Left cardiac atrium (tissue), 4 donors: ENCODE results near the gene NUTM1. TPM values are rescaled to one million over a fixed set of nuclear protein-coding genes. Genes with fewer than 3 reads are reported as not detected.
A peak's percentile ranks its signal among the peaks of the same experiment; 100 is the strongest.
"Not testable (repeated sequence)": the region's sequence is repeated elsewhere in the genome, so short reads cannot be mapped to it uniquely, and the experiment has no call there.

Experiments used
- ATAC-seq, 2 donors: fragments of 200-7000 bp; cut with Tn5 transposase; one replicate each; pipeline ENCODE4 v1.9.1; 2020; ENCODE audit warnings: mild to moderate bottlenecking in 2 of 2, moderate library complexity in 2 of 2
- DNase-seq: peaks from one replicate; pipeline ENCODE4 v3.0.0-alpha.2; 2020
- intact Hi-C, 2 donors: fragments of 100-400 bp; cut with DNase I; formaldehyde crosslinking; loops; one replicate each; pipeline versions ENCODE4 v1.14.1 to v1.15.1; 2022 to 2023
- total RNA-seq, 2 donors: library from RNA; stranded (reverse); fragmentation: NEBNext Ultra II Directional; extraction: Animal tissue kit (Norgen Biotek cat#: 25700); gene quantifications; one replicate each; pipeline ENCODE4 v1.2.1, GENCODE V29; 2021
- donor health status: DM: no; HTN: yes; CAD: no.
- donor health status: DM: no; HTN: yes; CAD: no; lungs with severe emphysema.
- donor health status: DM: yes; HTN: yes; CAD: no.
- donor health status: Dilated cardiomyopathy.

Gene NUTM1
- total RNA-seq, 2 donors from 2014 or later = not detected

DNA sequence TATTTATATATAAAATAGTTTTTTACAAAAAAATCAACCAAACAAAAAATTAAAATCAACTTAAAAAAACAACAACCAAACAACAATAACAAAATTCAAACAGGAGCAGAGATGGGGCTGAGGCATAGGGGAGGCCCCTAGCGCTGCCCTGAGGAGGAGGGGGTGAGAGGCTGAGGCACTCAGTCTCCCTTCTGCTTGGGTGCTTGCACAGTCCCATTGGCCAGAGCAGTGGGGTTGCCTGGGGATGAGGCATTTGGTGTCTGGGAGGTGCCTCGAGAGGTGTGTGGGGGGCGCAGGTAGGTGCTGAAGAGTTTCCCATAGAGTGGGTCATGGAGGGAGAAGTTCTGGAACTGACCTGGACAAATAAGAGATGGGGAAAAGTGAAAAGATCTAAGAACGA lies 15.8 kb downstream of the NUTM1 start:
- DNase-seq (no peak), ATAC-seq (no peak)
- intact Hi-C loops = no loop called here

DNA sequence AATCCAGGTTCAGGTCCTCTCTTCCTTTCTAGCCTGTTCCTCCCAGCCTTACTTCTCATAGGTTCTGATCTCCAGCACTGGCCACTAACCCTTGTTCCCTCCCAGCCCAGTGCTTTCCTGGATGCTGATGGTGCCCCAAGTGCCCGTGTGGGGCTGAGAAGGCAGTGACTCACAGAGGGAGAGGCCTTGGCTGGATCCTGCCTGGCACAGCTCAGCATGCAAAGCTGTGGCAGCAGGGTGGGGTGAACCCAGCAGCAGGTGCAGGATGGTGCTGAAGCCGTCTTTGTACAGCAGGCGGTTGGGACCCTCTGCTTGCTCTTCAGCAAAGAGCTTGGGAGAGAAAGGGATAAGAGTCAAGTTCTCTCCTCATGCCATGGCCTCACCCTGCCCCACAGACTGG lies 16.3 kb downstream of the NUTM1 start:
- DNase-seq (no peak), ATAC-seq (no peak)
- intact Hi-C loops = no loop called here

DNA sequence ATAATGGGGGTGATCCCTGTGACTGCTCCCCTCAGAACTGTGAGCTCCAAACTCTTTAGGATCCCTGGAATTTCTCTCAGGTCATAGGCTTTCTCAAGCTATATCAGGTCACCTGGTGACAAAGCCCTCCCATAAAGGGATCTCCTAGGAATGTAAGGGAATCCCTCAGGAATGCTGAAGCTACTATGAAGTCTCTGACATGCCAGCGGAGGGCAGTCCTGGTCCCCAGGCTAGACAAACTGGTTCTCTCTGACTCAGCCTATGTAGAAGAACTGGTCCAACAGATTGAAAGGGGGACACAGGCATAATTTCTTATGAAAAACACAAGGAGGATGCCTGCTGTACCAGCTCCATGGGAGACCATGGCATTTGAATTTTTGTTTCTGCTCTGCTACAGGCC lies 17.2 kb downstream of the NUTM1 start:
- ATAC-seq (no peak), DNase-seq (no peak)
- intact Hi-C loops = loop anchor here in 1 of 2 donors (10.0 kb wide), 1 partner anchor 255 kb away; the partner anchor contains the start of genes EMC7 and PGBD4

DNA sequence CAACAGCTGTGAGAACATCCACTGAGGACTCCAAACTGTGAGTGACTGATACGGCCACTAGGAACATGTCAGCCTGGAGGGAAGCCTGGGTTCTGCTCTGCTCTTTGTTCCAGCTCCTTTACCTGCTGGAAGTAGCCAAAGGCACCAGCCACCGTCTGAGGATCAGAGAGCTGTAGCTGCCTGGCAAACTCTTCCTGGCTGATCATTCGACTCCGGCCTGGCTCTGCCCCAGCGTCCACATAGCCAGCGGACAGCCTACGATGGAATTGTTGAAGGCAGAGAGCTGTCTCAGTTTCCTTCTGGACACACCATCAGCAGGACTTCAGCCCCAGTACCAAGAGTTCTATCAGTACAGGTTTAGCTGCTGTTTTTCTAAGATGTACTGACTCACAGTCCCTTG lies 18.2 kb downstream of the NUTM1 start:
- DNase-seq = no peak
- ATAC-seq = no peak
- intact Hi-C loops = loop anchor here in 1 of 2 donors (10.0 kb wide), 1 partner anchor 256 kb away; the partner anchor contains the start of genes EMC7 and PGBD4

DNA sequence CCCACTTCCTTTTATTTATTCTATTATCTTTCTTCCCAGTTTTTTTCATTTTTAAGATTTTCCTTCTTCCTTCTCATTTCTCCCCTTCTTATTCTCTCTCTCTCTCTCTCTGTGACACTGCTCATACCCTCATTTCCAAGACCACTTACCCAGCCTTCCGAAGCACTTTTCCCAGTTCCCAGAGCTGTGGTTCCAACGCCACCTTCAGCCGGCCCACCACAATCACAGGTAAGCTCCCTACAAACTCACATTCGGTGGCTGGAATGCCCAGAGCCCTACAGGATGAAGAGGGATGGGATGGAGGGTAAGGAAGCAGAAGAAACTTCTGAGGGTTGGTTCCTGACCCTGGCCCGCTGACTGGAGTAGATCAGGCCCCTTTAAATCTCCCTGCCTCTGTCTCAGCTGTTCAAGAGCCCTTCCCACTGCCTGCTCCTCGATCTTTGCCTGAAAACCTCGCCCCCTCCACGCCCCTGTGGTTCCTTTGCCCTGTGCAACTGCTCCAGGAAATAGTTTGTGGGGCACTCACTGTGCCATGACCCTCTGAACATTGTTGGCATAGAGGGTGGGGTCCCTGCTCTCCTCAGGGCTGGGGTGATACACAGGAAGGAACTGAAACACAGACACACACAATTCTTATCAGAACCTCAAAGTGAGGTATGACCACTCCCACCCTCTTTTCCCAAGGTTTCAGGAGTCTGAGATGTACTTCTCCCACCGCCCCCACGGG lies 19.1 kb downstream of the NUTM1 start:
- intact Hi-C loops = loop anchor here in 1 of 2 donors (10.0 kb wide), 1 partner anchor 257 kb away; the partner anchor contains the start of genes EMC7 and PGBD4
- ATAC-seq (no peak), DNase-seq (peak; percentile 50)

DNA sequence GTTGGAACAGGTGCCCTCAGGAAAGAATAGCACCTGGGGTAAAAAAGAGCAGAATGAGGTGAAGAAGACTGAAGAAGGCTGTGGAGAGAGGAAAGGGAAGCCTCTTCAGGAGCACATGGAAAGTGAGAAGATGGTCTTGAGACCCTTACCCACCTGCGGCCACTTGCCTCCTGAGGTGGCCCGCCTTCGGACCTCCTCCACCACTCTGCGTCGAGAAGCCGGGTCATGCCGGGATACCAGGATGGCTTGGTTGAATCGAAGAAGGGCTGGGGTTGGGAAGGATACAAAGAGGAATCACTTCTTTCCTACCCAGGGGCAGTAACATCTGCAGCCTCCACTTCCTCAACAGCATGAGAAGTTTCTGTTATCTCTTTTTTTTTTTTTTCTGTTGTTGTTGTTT lies 20.9 kb downstream of the NUTM1 start:
- intact Hi-C loops = loop anchor here in 1 of 2 donors (10.0 kb wide), 1 partner anchor 259 kb away; the partner anchor contains the start of genes EMC7 and PGBD4
- no peak for DNase-seq
- ATAC-seq = no peak

DNA sequence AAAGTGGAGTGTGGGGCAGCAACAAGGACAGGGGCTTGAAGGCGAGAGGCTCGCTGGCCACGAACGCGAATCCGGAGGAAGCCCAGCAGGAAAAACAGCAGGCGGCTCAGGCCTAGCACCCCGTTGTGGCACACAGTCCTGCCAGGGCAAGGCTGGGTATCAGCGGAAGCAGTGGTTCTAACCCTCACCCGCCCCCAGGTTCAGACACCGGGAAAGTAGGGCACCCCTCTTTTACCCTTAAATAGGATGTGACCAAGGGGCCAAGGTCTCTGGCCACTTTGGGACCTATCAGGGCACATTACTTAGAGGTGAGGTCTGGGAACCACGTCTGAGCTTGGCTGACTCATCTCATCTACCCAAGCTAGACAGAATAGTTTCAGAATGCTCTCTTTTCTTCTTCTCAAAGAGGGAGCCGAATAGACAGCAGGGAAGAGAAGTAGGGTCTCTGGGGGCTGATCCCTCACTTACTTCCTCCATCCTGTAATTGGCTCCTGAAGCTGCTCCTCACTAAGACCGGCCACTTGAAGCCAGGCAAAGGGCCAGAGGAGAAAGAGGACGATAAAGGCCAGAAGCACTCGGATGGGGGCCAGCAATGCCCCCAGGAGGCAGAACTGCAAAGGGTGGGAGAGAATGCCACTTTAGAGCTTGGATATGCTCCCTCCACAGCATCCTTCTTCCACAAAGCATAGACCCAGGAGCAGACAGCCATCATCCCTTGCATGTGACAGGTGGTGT lies 22.1 kb downstream of the NUTM1 start:
- DNase-seq = peak; percentile 56
- ATAC-seq = no peak
- intact Hi-C loops = loop anchor here in 1 of 2 donors (5.0 to 10.0 kb wide), 2 partner anchors 123 to 260 kb away; partner anchors contain the start of genes EMC7 and PGBD4

DNA sequence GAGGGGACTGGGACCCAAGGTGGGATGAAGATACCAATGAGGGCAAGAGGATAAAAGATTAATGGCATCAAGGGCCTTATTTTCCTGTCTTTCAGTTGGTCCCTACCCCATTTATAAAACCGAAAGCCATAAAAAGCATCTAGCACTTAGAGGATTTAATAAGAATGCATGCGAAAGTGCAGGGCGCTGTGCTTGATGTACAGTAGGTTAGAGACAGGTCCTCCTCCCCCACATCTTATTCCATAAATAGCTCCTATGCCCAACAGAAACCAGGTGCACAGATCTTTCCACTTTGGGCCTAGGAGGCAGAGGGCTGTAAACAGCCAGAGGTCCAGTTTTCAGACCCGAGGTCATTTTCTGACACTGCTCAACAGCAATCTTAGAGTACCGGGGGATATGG lies 22.7 kb downstream of the NUTM1 start:
- ATAC-seq (no peak), DNase-seq (no peak)
- intact Hi-C loops = loop anchor here in 1 of 2 donors (5.0 to 10.0 kb wide), 2 partner anchors 124 to 261 kb away; partner anchors contain the start of genes EMC7 and PGBD4

DNA sequence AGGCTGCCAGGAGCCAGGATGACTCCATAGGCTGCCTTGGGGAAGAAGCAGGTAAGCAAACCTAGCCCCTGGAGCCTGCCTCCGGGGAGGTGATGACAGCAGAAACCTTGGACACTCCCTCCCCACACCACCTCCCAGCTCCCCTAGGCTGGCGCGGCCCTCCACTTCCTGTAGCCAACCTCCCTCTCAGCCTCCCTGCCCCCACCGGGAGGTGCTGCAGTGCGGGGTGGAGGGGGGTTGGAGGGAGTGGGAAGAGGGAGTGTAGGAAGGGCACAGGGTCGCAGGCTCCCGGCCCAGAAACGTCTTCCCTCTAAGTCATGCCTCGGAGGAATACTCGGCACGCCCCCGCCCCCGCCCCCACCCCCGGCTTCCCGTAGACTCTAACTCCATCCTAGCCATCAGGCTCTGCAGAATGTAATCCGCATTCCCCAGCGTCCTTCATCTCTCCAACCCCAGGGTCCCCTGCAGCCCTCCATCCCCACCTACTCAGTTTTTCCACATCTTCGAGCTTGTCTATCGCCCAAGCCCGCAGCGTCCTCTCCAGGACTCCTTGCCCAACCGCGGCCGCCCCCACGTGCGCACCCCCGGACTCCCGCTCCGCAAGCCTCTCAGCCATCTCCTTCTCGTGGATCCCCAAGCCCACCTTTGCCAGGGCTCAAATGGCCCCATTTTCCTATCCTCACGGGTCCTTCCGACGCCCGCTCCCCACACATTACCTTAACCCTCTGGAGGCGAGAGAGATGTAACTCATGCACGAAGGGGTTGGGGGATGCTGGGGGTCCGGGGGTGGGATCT lies 23.4 kb downstream of the NUTM1 start:
- ATAC-seq = peak; percentile 66 to 74
- intact Hi-C loops = loop anchor here in 1 of 2 donors (5.0 to 10.0 kb wide), 2 partner anchors 124 to 262 kb away; partner anchors contain the start of genes EMC7 and PGBD4
- DNase-seq = peak; percentile 74

DNA sequence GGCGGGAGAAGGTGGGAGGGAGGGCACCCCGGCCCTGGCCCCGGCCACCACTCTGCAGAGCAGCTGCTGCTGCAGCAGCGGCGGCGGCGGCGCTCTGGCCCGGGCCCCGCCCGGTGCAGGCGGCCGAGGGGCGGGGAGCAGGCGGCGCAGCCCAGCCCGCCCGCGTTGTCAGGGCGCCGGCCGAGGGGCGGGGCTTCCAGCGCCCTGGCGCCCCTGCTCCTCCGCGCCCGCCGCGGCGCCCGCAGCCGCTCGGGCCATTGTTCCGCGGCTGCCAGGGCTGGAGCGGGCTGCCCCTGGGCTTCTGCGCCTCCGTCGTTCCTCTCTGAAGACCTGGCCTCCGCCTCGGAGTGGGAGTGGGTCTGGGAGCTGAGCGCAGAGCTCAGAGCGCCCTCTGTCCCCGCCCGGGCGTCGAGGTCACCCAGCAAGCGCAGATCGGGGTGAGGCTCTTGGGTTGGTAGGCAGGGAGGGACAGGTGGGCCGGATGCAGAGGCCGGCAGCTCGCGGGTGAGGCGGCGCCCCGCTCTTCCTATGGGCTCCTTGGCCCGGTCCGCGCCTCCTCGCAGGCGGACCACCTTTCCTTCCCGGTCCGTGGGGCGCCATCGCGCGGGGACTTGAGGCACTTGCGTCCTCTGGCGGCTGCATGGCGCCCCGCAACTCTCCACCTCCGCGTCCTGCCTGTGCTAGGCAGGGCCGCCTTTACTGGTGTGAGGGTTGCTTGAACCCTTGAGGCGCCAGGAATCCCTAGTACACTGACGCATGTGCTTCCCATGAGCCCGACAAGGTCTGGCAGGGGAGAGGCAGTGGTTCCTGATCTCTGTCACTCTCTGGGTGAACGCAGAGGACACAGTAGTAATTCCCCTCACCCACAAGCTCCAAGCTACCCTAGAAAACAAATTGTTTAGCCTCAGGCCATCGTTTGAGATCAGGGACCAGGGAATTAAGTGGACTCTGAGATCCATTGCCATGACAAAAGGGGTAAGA lies 24.3 kb downstream of the NUTM1 start, which contains the start of gene LPCAT4:
TSS of gene LPCAT4 (minus strand) at position 96 of the 981 bp plus-strand sequence. CDS start 96 bp downstream, outside the sequence.
- intact Hi-C loops = loop anchor here in 1 of 2 donors (5.0 to 10.0 kb wide), 2 partner anchors 125 to 263 kb away; partner anchors contain the start of genes EMC7 and PGBD4
- peak; percentile 97 for ATAC-seq
- DNase-seq = peak; percentile 92

DNA sequence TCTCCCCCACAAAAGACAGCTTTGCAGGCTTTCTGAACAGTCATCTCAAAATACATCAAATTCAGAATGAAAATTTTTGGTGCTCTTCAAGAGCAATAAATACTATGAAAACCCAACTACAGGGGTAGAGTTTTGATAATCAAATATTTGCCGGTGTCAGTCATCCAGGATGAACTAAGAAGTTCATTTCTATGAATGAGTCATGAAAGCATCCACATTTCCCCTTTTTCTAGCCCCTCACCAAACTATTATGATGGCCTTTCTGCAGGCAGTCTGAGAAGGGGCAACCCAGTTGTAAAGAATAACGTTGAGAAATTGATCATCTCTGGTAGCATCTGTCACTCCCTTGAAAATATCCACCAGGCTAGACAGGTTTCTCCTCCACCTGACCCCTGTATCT lies 27.0 kb downstream of the NUTM1 start:
- no peak for DNase-seq
- no peak for ATAC-seq
- intact Hi-C loops = no loop called here

DNA sequence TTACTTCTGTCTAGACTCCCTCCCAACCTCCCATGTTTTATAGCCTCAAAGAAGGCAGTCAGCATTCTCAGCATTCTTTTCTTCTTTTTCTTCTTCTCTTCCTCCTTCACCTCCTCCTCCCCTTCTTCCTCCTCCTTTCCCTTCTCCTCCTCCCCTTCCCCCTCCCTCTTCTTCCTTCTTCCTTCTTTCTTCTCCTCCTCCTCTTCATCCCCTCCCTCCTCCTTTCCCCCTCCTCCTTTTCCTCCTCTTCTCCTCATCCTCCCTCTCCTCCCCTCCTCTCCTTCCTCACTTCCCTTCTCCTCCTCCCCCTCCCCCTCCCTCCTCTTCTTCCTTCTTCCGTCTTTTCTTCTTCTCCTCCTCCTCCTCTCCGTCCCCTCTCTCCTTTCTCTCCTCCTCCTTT lies 27.5 kb downstream of the NUTM1 start:
- ATAC-seq = no peak
- intact Hi-C loops = no loop called here
- DNase-seq = no peak

DNA sequence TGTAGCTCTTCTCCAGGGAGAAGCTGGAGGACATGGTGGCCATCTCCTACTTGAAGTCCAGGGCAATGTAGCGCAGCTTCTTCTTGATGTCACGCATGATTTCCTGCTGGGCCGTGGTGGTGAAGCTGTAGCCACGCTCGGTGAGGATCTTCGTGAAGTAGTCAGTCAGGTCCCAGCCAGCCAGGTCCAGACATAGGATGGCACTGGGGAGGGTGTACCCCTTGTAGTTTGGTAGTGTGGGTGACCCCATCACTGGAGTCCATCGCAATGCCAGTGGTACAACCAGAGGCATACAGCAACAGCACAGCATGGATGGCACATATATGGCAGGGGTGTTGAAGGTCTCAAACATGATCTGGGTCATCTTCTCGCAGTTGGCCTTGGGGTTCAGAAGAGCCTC lies 30.8 kb downstream of the NUTM1 start:
- no peak for DNase-seq
- intact Hi-C loops = no loop called here

DNA sequence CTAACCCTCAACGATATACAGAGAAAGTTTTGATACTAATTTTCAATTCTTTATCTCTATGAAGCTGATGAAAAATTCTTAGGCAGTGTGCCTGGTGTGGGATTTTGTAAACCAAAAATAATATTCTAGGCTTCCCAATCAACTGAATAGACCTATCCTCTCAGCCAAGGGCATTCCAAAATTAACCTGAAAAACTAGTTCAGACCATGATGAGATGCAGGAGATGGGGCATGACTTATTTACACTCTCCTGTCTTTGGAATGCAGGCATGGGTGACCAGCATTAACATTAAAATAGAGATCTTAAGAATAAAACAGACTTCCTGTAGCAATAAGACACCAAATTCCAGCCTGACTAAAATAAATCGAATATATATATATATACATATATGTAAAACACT lies 31.7 kb downstream of the NUTM1 start:
- intact Hi-C loops = no loop called here

More for the DNA sequence above, 30.8 kb downstream of the NUTM1 start:
- ATAC-seq = no peak

DNA sequence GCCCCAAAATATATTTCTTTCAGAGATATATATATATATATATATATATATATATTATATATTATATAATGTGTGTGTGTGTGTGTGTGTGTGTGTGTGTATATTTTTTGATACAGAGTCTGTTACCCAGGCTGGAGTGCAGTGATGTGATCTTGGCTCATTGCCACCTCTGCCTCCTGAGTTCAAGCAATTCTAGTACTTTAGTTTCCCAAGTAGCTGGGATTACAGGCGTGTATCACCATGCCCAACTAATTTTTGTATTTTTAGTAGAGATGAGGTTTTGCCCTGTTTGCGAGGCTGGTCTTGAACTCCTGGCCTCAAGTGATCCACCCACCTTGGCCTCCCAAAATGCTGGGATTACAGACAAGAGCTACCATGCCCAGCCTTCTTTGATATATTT lies 32.4 kb downstream of the NUTM1 start:
- intact Hi-C loops, ATAC-seq, DNase-seq: not testable (repeated sequence)

More for the DNA sequence above, 31.7 kb downstream of the NUTM1 start:
- ATAC-seq (no peak), DNase-seq (no peak)

DNA sequence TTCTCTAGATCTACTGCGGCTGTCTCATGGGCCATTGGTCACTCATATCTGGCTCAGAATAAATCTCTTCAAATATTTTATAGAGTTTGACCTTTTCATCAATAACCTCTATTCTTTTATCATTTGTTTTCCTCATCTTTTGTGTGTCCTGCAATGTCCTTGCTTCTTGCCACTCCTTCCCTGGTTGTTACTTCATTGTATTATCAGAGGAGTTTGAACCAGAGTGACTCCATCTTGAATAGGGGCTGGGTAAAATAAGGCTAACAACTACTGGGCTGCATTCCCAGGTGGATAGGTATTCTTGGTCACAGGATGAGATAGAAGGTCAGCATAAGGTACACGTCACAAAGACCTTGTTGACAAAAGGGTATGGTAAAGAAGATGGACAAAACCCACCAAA lies 33.7 kb downstream of the NUTM1 start:
- ATAC-seq (no peak), DNase-seq (no peak)
- intact Hi-C loops = no loop called here

DNA sequence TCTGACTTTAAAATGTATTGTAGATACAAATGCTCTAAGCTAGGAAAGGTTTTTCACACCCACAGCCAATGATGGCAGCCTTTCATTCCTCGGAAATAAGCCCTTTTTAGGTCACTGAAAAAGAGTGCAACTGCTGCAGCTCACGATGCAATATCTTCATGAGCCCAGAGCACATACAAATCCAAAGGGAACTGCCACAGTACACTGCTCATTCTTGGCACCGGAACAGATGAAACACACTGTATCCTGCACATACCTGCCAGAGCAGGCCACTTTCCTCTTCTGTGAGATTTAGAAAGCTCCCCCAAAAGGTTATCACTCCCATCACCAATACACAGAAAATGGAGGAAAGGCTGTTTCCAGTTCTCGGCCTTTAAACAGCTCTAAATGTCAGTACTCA lies 37.4 kb downstream of the NUTM1 start:
- DNase-seq, ATAC-seq, intact Hi-C loops: not testable (repeated sequence)
